GM23338 (cell line): ENCODE data around the gene EPSTI1. TPM values are rescaled to one million over a fixed set of nuclear protein-coding genes. Genes with fewer than 3 reads are reported as not detected.

Experiments
- ATAC-seq: fragments of 200-7000 bp; cut with Tn5 transposase; 3 replicates; pipeline ENCODE4 v1.9.1; 2020
- DNase-seq: peaks from one replicate; pipeline ENCODE4 v3.0.0-alpha.2; 2015; ENCODE audit warnings: low spot score
- H2AFZ ChIP-seq: fragments of 200-600 bp; sonication (generic); 2 replicates; pipeline ENCODE4 v1.8.0; 2016; ENCODE audit warnings: antibody characterized with exemption, mild to moderate bottlenecking, moderate library complexity
- H3F3A ChIP-seq: fragments of 200-600 bp; sonication (generic); replicated peaks from 2 replicates; pipeline ENCODE4 v1.8.0; 2017; ENCODE audit warnings: antibody characterized with exemption, mixed run types, low read depth
- H3K27ac ChIP-seq: fragments of 200-600 bp; sonication (generic); 2 replicates; pipeline ENCODE4 v1.6.1; 2016; ENCODE audit warnings: low read depth
- H3K27me3 ChIP-seq: fragments of 200-600 bp; sonication (generic); 2 replicates; pipeline ENCODE4 v1.8.0; 2016; ENCODE audit warnings: mild to moderate bottlenecking, mixed run types, moderate library complexity; ENCODE audit not compliant: insufficient read depth
- H3K36me3 ChIP-seq: fragments of 200-600 bp; sonication (generic); 2 replicates; pipeline ENCODE4 v1.8.0; 2016; ENCODE audit warnings: mild to moderate bottlenecking; ENCODE audit not compliant: insufficient read depth
- H3K4me1 ChIP-seq: fragments of 200-600 bp; sonication (generic); 2 replicates; pipeline ENCODE4 v1.8.0; 2016; ENCODE audit warnings: mild to moderate bottlenecking, moderate library complexity; ENCODE audit not compliant: insufficient read depth
- H3K4me2 ChIP-seq: fragments of 200-600 bp; sonication (generic); 2 replicates; pipeline ENCODE4 v1.7.1; 2017; ENCODE audit warnings: mixed run types
- H3K4me3 ChIP-seq: fragments of 200-600 bp; sonication (generic); 2 replicates; pipeline ENCODE4 v1.6.1; 2016; ENCODE audit warnings: mixed run types
- H3K79me2 ChIP-seq: fragments of 200-600 bp; sonication (generic); replicated peaks from 2 replicates; pipeline ENCODE4 v1.8.0; 2017; ENCODE audit warnings: mild to moderate bottlenecking; ENCODE audit not compliant: insufficient read depth
- H3K9me2 ChIP-seq: fragments of 200-600 bp; sonication (generic); 2 replicates; pipeline ENCODE4 v1.8.0; 2017; ENCODE audit not compliant: insufficient read depth
- H4K20me1 ChIP-seq: fragments of 200-600 bp; sonication (generic); replicated peaks from 2 replicates; pipeline ENCODE4 v1.8.0; 2017; ENCODE audit warnings: mild to moderate bottlenecking; ENCODE audit not compliant: insufficient read depth
- H3K27ac Mint-ChIP-seq: 2 replicates; pipeline ENCODE4 v1.8.0; 2020; ENCODE audit warnings: inconsistent platforms, mild to moderate bottlenecking, moderate library complexity, mixed read lengths
- H3K27me3 Mint-ChIP-seq: 3 replicates; pipeline ENCODE4 v1.8.0; 2022; ENCODE audit warnings: low read depth, mild to moderate bottlenecking, moderate library complexity, mixed read lengths, inconsistent platforms; ENCODE audit not compliant: insufficient read depth, poor library complexity
- H3K36me3 Mint-ChIP-seq: 3 replicates; pipeline ENCODE4 v1.8.0; 2021; ENCODE audit warnings: low read depth, mild to moderate bottlenecking, inconsistent platforms, moderate library complexity, mixed read lengths
- H3K4me1 Mint-ChIP-seq: 3 replicates; pipeline ENCODE4 v1.8.0; 2020; ENCODE audit warnings: mild to moderate bottlenecking, inconsistent platforms, mixed read lengths
- H3K4me3 Mint-ChIP-seq: 3 replicates; pipeline ENCODE4 v1.8.0; 2021; ENCODE audit warnings: moderate library complexity, mild to moderate bottlenecking, inconsistent platforms, mixed read lengths
- H3K9me3 Mint-ChIP-seq: 3 replicates; pipeline ENCODE4 v1.8.0; 2020; ENCODE audit warnings: moderate library complexity, mild to moderate bottlenecking, inconsistent platforms, mixed read lengths
- CREB1 ChIP-seq: fragments of 250-450 bp; sonication (Bioruptor Pico); IDR thresholded peaks from 2 replicates; pipeline ENCODE4 v1.5.0; 2020; ENCODE audit warnings: low read depth, mild to moderate bottlenecking, moderate library complexity
- EZH2 ChIP-seq: fragments of 200-600 bp; sonication (generic); IDR thresholded peaks from one replicate; pipeline ENCODE4 v1.8.0; 2017; ENCODE audit warnings: antibody characterized with exemption, mild to moderate bottlenecking, low read depth; ENCODE audit not compliant: unreplicated experiment
- EZH2phosphoT487 ChIP-seq: fragments of 200-600 bp; sonication (generic); IDR thresholded peaks from one replicate; pipeline ENCODE4 v1.8.1; 2018; ENCODE audit warnings: antibody characterized with exemption; ENCODE audit not compliant: unreplicated experiment
- JUNB ChIP-seq: IDR thresholded peaks from one replicate; pipeline ENCODE4 v1.6.1; 2016; ENCODE audit warnings: antibody characterized with exemption; ENCODE audit not compliant: unreplicated experiment
- NANOG ChIP-seq: IDR thresholded peaks from 2 replicates; pipeline ENCODE4 v1.6.1; 2016; ENCODE audit warnings: antibody characterized with exemption, borderline replicate concordance
- POLR2AphosphoS5 ChIP-seq: IDR thresholded peaks from 2 replicates; pipeline ENCODE4 v1.6.1; 2016; ENCODE audit warnings: antibody characterized with exemption, low read depth
- REST ChIP-seq: IDR thresholded peaks from one replicate; pipeline ENCODE4 v1.6.1; 2018; ENCODE audit warnings: antibody characterized with exemption; ENCODE audit not compliant: unreplicated experiment
- STAT1 ChIP-seq: IDR thresholded peaks from one replicate; pipeline ENCODE4 v1.6.1; 2016; ENCODE audit warnings: antibody characterized with exemption; ENCODE audit not compliant: unreplicated experiment
- ZNF114 ChIP-seq: fragments of 250-450 bp; sonication (Bioruptor Pico); IDR thresholded peaks from 2 replicates; pipeline ENCODE4 v1.5.0; 2020; ENCODE audit warnings: mild to moderate bottlenecking, moderate library complexity
- ZNF331 ChIP-seq: fragments of 250-450 bp; sonication (Bioruptor Pico); IDR thresholded peaks from 2 replicates; pipeline ENCODE4 v1.5.0; 2020; ENCODE audit warnings: low read depth, mild to moderate bottlenecking, moderate library complexity
- ZNF462 ChIP-seq: fragments of 250-450 bp; sonication (Bioruptor Pico); IDR thresholded peaks from 2 replicates; pipeline ENCODE4 v1.5.0; 2020; ENCODE audit warnings: mild to moderate bottlenecking, moderate library complexity
- long read RNA-seq: library from polyadenylated mRNA; unstranded; transcript quantifications from one replicate; pipeline ENCODE4 v2.0.0, GENCODE V29; 2020; ENCODE audit not compliant: unreplicated experiment
- polyA plus RNA-seq: library from polyadenylated mRNA; unstranded; fragments of >200 nt; fragmentation: Nextera tagmentation; extraction: Ambion mirVana; gene quantifications from 2 replicates; pipeline ENCODE4 v1.2.1, GENCODE V29; 2016
- total RNA-seq: library from RNA; depleted of rRNA; stranded (reverse); fragments of >200 nt; shearing (Covaris generic); gene quantifications from 2 replicates; pipeline ENCODE4 v1.2.3, GENCODE V29; 2014; rRNA removed
- TF ChIP-seq, protein P1 (sequence below), 2 experiments: fragments of 200-600 bp in 1 of 2; sonication (generic) in 1 of 2; conservative IDR thresholded peaks; 2 replicates each; pipeline versions ENCODE4 v1.5.1 to v1.6.1; 2016 to 2017; ENCODE audit warnings: antibody characterized with exemption in 2 of 2, low read depth in 2 of 2, mild to moderate bottlenecking in 2 of 2, moderate library complexity in 1 of 2

Gene EPSTI1, protein sequence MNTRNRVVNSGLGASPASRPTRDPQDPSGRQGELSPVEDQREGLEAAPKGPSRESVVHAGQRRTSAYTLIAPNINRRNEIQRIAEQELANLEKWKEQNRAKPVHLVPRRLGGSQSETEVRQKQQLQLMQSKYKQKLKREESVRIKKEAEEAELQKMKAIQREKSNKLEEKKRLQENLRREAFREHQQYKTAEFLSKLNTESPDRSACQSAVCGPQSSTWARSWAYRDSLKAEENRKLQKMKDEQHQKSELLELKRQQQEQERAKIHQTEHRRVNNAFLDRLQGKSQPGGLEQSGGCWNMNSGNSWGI
- 0.10 and 0.16 TPM in 2 replicates for total RNA-seq
- 0.68 and 0.89 TPM in 2 replicates for polyA plus RNA-seq
- long read RNA-seq, partial matches to known transcripts: 1 of 1 reads
- long read RNA-seq, other reads (novel, unspliced or antisense): 0 of 1 reads

DNA sequence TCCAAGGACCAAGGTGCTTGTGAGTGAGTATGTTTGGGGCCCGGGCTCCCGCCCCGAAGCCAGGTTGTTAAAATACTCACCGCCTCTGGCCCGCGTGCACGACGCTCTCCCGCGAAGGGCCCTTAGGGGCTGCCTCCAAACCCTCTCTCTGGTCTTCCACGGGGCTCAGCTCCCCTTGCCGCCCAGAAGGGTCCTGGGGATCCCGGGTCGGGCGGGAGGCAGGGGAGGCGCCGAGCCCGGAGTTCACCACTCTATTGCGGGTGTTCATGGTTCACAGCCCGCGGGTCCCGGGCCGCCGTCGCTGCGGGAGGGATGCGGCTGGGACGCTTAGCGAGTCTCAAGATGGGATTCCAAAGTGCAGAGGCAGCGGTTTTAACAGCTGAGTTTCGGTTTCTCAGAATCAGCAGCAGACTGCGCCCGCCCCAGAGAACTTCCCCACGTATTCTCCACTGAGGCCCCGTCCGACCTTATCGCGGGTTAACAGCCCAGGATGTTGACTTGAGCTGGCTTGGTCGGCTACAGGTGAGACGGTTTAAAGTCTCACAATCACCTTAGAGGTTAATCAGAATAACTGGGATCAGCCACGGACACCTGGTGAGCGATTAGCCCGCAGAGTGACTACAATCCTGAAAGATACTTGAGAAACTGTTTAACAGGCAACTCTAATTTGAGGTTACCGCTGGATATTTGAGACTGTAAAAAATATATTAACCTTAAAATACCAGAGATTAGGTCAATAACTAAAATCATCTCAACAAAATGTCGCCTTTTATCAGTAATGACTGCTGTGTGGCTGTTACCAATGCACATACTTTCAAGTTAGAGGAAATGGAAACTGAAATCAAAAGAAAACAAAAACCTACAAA, at the start of gene EPSTI1:
Gene EPSTI1 (minus strand): TSS at position 344 of the 866 bp plus-strand sequence. CDS start 76 bp downstream, at position 268.
- Mint-ChIP-seq H3K27ac (no peak within 1 kb of the TSS), H3K4me3 (peak within 1 kb of the TSS; percentile 78), H3K4me1 (peaks cover 6% of the 10 kb centered on the region; the same call in 2 of the 3 replicates), H3K27me3 (peaks cover 21% of the 10 kb centered on the region), H3K36me3 (no peaks in the 10 kb centered on the region), H3K9me3 (no peaks in the 10 kb centered on the region)
- peak; percentile 73 for DNase-seq
- Histone ChIP-seq H3K27ac (no peak within 1 kb of the TSS), H2AFZ (peak within 1 kb of the TSS; percentile 98), H3K4me1 (0 out of 2 replicates have a peak, but pooled peaks cover 9% of the 10 kb centered on the region), H3K9me2 (no peaks in the 10 kb centered on the region), H3K27me3 (peaks cover 36% of the 10 kb centered on the region), H3F3A (no peaks in the 10 kb centered on the region), H3K36me3 (no peaks in the 10 kb centered on the region), H3K4me3 (peak within 1 kb of the TSS; percentile 56), H4K20me1 (no peaks in the 10 kb centered on the region), H3K79me2 (no peaks in the 10 kb centered on the region), H3K4me2 (peak within 1 kb of the TSS; percentile 82)
- peak; percentile 87 for ATAC-seq
- no peak for TF ChIP-seq ZNF114
- no peak for TF ChIP-seq REST
- TF ChIP-seq EZH2: no peak
- no peak for TF ChIP-seq NANOG
- no peak for TF ChIP-seq JUNB
- TF ChIP-seq, protein P1, sequence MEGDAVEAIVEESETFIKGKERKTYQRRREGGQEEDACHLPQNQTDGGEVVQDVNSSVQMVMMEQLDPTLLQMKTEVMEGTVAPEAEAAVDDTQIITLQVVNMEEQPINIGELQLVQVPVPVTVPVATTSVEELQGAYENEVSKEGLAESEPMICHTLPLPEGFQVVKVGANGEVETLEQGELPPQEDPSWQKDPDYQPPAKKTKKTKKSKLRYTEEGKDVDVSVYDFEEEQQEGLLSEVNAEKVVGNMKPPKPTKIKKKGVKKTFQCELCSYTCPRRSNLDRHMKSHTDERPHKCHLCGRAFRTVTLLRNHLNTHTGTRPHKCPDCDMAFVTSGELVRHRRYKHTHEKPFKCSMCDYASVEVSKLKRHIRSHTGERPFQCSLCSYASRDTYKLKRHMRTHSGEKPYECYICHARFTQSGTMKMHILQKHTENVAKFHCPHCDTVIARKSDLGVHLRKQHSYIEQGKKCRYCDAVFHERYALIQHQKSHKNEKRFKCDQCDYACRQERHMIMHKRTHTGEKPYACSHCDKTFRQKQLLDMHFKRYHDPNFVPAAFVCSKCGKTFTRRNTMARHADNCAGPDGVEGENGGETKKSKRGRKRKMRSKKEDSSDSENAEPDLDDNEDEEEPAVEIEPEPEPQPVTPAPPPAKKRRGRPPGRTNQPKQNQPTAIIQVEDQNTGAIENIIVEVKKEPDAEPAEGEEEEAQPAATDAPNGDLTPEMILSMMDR (conservative IDR thresholded peaks at IDR 0.05; ENCODE audit: low read depth in 2 of 2): no peak
- no peak for TF ChIP-seq STAT1
- no peak for TF ChIP-seq EZH2phosphoT487
- TF ChIP-seq ZNF331: no peak
- TF ChIP-seq CREB1 (CRISPR knock-in tag): no peak
- TF ChIP-seq POLR2AphosphoS5: no peak
- TF ChIP-seq ZNF462: no peak
